GM03348 (cell line): Measurements from ENCODE around the gene PRKG2.
"Not testable (repeated sequence)": the region's sequence is repeated elsewhere in the genome, so short reads cannot be mapped to it uniquely, and the experiment has no call there.

Experiments
- DNase-seq: peaks from one replicate; pipeline ENCODE4 v3.0.0; 2012; ENCODE audit warnings: low spot score

PRKG2 gene

GRCh38 chr4:81153714-81154323 lies 61.2 kb downstream of the PRKG2 start:
- DNase-seq: not testable (repeated sequence)

- DNase-seq: no peak
Measured at GRCh38 chr4:81152839-81153713, 61.9 kb downstream of the PRKG2 start.

GRCh38 chr4:81149976-81150375 lies 65.0 kb downstream of the PRKG2 start:
- no peak for DNase-seq

GRCh38 chr4:81148576-81148975 lies 66.4 kb downstream of the PRKG2 start:
- no peak for DNase-seq

- no peak for DNase-seq
Measured at GRCh38 chr4:81146466-81146865, 68.6 kb downstream of the PRKG2 start.

- no peak for DNase-seq
Measured at GRCh38 chr4:81143183-81143582, 71.8 kb downstream of the PRKG2 start.

- peak; percentile 62 for DNase-seq
Measured at GRCh38 chr4:81142744-81143143, 72.3 kb downstream of the PRKG2 start.

GRCh38 chr4:81137894-81138293 lies 77.1 kb downstream of the PRKG2 start:
- DNase-seq: no peak

- DNase-seq: no peak
Measured at GRCh38 chr4:81137446-81137845, 77.6 kb downstream of the PRKG2 start.

- DNase-seq: peak; percentile 73
Measured at GRCh38 chr4:81136161-81136905, 78.7 kb downstream of the PRKG2 start.

GRCh38 chr4:81135501-81135900 lies 79.5 kb downstream of the PRKG2 start:
- no peak for DNase-seq

- DNase-seq: no peak
Measured at GRCh38 chr4:81131563-81131962, 83.5 kb downstream of the PRKG2 start.

- DNase-seq: no peak
Measured at GRCh38 chr4:81131066-81131465, 84.0 kb downstream of the PRKG2 start.

GRCh38 chr4:81130569-81130968 lies 84.5 kb downstream of the PRKG2 start:
- no peak for DNase-seq

- no peak for DNase-seq
Measured at GRCh38 chr4:81120055-81120454, 95.0 kb downstream of the PRKG2 start.

- DNase-seq: no peak
Measured at GRCh38 chr4:81118086-81118485, 96.9 kb downstream of the PRKG2 start.

GRCh38 chr4:81116566-81116965 lies 98.5 kb downstream of the PRKG2 start:
- DNase-seq: no peak

- no peak for DNase-seq
Measured at GRCh38 chr4:81113024-81113423, 102.0 kb downstream of the PRKG2 start.

GRCh38 chr4:81109356-81109755 lies 105.7 kb downstream of the PRKG2 start:
- DNase-seq: no peak

- no peak for DNase-seq
Measured at GRCh38 chr4:81106150-81106549, 108.9 kb downstream of the PRKG2 start.

GRCh38 chr4:81102107-81102506 lies 112.9 kb downstream of the PRKG2 start:
- DNase-seq: no peak

- DNase-seq: no peak
Measured at GRCh38 chr4:81096566-81096965, 118.5 kb downstream of the PRKG2 start.

- no peak for DNase-seq
Measured at GRCh38 chr4:81095389-81095788, 119.6 kb downstream of the PRKG2 start.
